GM18505 (cell line): Measurements from ENCODE around the gene KRTAP9-7.

Source experiments
- ATAC-seq: cut with Tn5 transposase; IDR thresholded peaks from one replicate; pipeline ENCODE4 v1.9.1; 2021; ENCODE audit not compliant: unreplicated experiment
- POLR2A ChIP-seq: IDR thresholded peaks from 4 replicates; pipeline ENCODE4 v1.6.1; 2011; ENCODE audit warnings: borderline replicate concordance; ENCODE audit not compliant: insufficient read depth, insufficient read length; ENCODE audit errors: extremely low read depth

KRTAP9-7 gene

GRCh38 chr17:41298458-41299135 lies 23.1 kb downstream of the KRTAP9-7 start:
- no peak for ATAC-seq
- TF ChIP-seq POLR2A, result no peak

GRCh38 chr17:41301204-41301790 lies 25.8 kb downstream of the KRTAP9-7 start:
- no peak for TF ChIP-seq POLR2A
- no peak for ATAC-seq

GRCh38 chr17:41301916-41302901 lies 26.7 kb downstream of the KRTAP9-7 start, which contains the start of gene KRTAP29-1:
Gene KRTAP29-1, minus strand, starts transcription at chr17:41302851. Its CDS starts 0 bp downstream, at chr17:41302851.
- ATAC-seq, result no peak
- TF ChIP-seq POLR2A, result no peak

GRCh38 chr17:41302981-41303380 lies 27.5 kb downstream of the KRTAP9-7 start:
- TF ChIP-seq POLR2A, result no peak
- ATAC-seq, result no peak

- ATAC-seq, result no peak
- TF ChIP-seq POLR2A, result no peak
These were observed 28.6 kb downstream of the KRTAP9-7 start for GRCh38 chr17:41304091-41304490.

- no peak for TF ChIP-seq POLR2A
- no peak for ATAC-seq
These were observed 32.1 kb downstream of the KRTAP9-7 start for GRCh38 chr17:41307647-41308046.

- no peak for TF ChIP-seq POLR2A
- ATAC-seq, result no peak
These were observed 32.9 kb downstream of the KRTAP9-7 start for GRCh38 chr17:41308251-41308917.

- no peak for ATAC-seq
- no peak for TF ChIP-seq POLR2A
These were observed 33.4 kb downstream of the KRTAP9-7 start, which contains the start of gene KRTAP16-1 for GRCh38 chr17:41308918-41309359. Gene KRTAP16-1, minus strand, starts transcription at chr17:41309309. Its CDS starts 56 bp downstream, at chr17:41309253.

GRCh38 chr17:41311111-41311510 lies 35.6 kb downstream of the KRTAP9-7 start:
- TF ChIP-seq POLR2A, result no peak
- ATAC-seq, result no peak

GRCh38 chr17:41315204-41315794 lies 39.8 kb downstream of the KRTAP9-7 start, which contains the start of gene KRTAP17-1:
Gene KRTAP17-1, minus strand, starts transcription at chr17:41315710. Its CDS starts 60 bp downstream, at chr17:41315650.
- no peak for TF ChIP-seq POLR2A
- ATAC-seq, result no peak

GRCh38 chr17:41315814-41316445 lies 40.4 kb downstream of the KRTAP9-7 start:
- no peak for TF ChIP-seq POLR2A
- ATAC-seq, result no peak

- ATAC-seq, result no peak
- no peak for TF ChIP-seq POLR2A
These were observed 42.7 kb downstream of the KRTAP9-7 start for GRCh38 chr17:41318231-41318630.
